CD8-positive, alpha-beta memory T cell (primary cell): ENCODE measurements around the gene DEDD. TPM values are rescaled to one million over a fixed set of nuclear protein-coding genes. Genes with fewer than 3 reads are reported as not detected.

ENCODE experiments used
- CTCF ChIA-PET: fragments of 350-600 bp; sonication (Branson Sonifier 250); formaldehyde crosslinking; loops from one replicate; lab custom pipeline; 2021; ENCODE audit warnings: antibody characterized with exemption; lab: Charles Lee
- POLR2A ChIA-PET: fragments of 350-600 bp; sonication (Branson Sonifier 250); formaldehyde crosslinking; loops from one replicate; lab custom pipeline; 2021; ENCODE audit warnings: antibody characterized with exemption; lab: Charles Lee
- DNase-seq, 5 donors: peaks; one replicate each; pipeline versions ENCODE4 v3.0.0 to v3.0.0-alpha.2; 2020 to 2022; ENCODE audit warnings: mixed read lengths in 1 of 5
- H3K27ac ChIP-seq: one replicate; pipeline ENCODE4 v1.7.0; 2013; ENCODE audit warnings: low read depth, mild to moderate bottlenecking, low read length, moderate library complexity
- H3K27me3 ChIP-seq: 2 replicates; pipeline ENCODE4 v1.7.0; 2013; ENCODE audit warnings: low read length, mild to moderate bottlenecking; ENCODE audit not compliant: insufficient read depth, poor library complexity, severe bottlenecking
- H3K36me3 ChIP-seq: 2 replicates; pipeline ENCODE4 v1.7.0; 2013; ENCODE audit warnings: mild to moderate bottlenecking, low read length, moderate library complexity; ENCODE audit not compliant: insufficient read depth
- H3K4me1 ChIP-seq: 2 replicates; pipeline ENCODE4 v1.7.0; 2013; ENCODE audit warnings: mild to moderate bottlenecking, low read length, moderate library complexity; ENCODE audit not compliant: insufficient read depth
- H3K4me3 ChIP-seq: 2 replicates; pipeline ENCODE4 v1.7.0; 2013; ENCODE audit warnings: mild to moderate bottlenecking, low read length
- H3K9me3 ChIP-seq: 2 replicates; pipeline ENCODE4 v1.7.0; 2013; ENCODE audit warnings: mild to moderate bottlenecking, low read length
- H3K27ac Mint-ChIP-seq, 8 donors: one replicate each; pipeline ENCODE4 v1.8.0; 2020 to 2021; ENCODE audit warnings: mixed read lengths in 8 of 8, mild to moderate bottlenecking in 6 of 8, inconsistent platforms in 3 of 8, moderate library complexity in 3 of 8
- H3K27me3 Mint-ChIP-seq, 2 donors: one replicate each; pipeline ENCODE4 v1.8.0; 2020 to 2021; ENCODE audit warnings: mixed read lengths in 2 of 2, mild to moderate bottlenecking in 1 of 2, moderate library complexity in 1 of 2
- H3K36me3 Mint-ChIP-seq, 3 donors: one replicate each; pipeline ENCODE4 v1.8.0; 2020 to 2021; ENCODE audit warnings: mixed read lengths in 3 of 3, inconsistent platforms in 1 of 3, mild to moderate bottlenecking in 1 of 3
- H3K4me1 Mint-ChIP-seq, 3 donors: one replicate each; pipeline ENCODE4 v1.8.0; 2020 to 2021; ENCODE audit warnings: mixed read lengths in 3 of 3, inconsistent platforms in 1 of 3, mild to moderate bottlenecking in 1 of 3
- H3K4me3 Mint-ChIP-seq, 7 donors: one replicate each; pipeline ENCODE4 v1.8.0; 2020 to 2021; ENCODE audit warnings: mixed read lengths in 7 of 7, mild to moderate bottlenecking in 6 of 7, moderate library complexity in 4 of 7, inconsistent platforms in 2 of 7
- H3K9me3 Mint-ChIP-seq, 5 donors: one replicate each; pipeline ENCODE4 v1.8.0; 2020 to 2022; ENCODE audit warnings: mixed read lengths in 5 of 5, mild to moderate bottlenecking in 3 of 5, moderate library complexity in 2 of 5, inconsistent platforms in 1 of 5
- polyA plus RNA-seq: library from polyadenylated mRNA; unstranded; fragments of 300-500 nt; fragmentation: Illumina TruSeq; gene quantifications from one replicate; pipeline ENCODE4 v1.2.3, GENCODE V29; 2021
- total RNA-seq, 2 experiments: library from RNA; stranded (reverse); gene quantifications; one replicate each; pipeline ENCODE4 v1.2.3, GENCODE V29; 2021

DEDD gene, protein sequence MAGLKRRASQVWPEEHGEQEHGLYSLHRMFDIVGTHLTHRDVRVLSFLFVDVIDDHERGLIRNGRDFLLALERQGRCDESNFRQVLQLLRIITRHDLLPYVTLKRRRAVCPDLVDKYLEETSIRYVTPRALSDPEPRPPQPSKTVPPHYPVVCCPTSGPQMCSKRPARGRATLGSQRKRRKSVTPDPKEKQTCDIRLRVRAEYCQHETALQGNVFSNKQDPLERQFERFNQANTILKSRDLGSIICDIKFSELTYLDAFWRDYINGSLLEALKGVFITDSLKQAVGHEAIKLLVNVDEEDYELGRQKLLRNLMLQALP
- total RNA-seq (10 to 100 TPM; 41.0 to 41.9 TPM), polyA plus RNA-seq (30.0 TPM)

- peaks cover 0 to 31% (median 0%) of the 10 kb centered on the region in 3 donors for H3K36me3 Mint-ChIP-seq
- H3K4me3 Mint-ChIP-seq: no peak within 1 kb of the TSS
- peak within 1 kb of the TSS in 4 of 8 donors; percentile 91 to 98 (median 96) for H3K27ac Mint-ChIP-seq
These were observed at the start of gene DEDD for GRCh38 chr1:161132410-161133219. Gene DEDD, minus strand, starts transcription at chr1:161132667. Its CDS starts 8,205 bp downstream, at chr1:161124462.

GRCh38 chr1:161182214-161182613 is 49.7 kb upstream of the DEDD start:
- CTCF ChIA-PET: interaction anchor here (1.0 to 5.6 kb wide), 10 partner anchors 11 to 200 kb away, joined by 3 to 71 read pairs (median 10); partner anchors contain the start of genes NDUFS2, PPOX and TOMM40L
- Mint-ChIP-seq H3K4me3 (peak overlapping the region; percentile 71 to 99 (median 79)), H3K9me3 (no peaks in the 10 kb centered on the region), H3K27ac (peak overlapping the region; percentile 81 to 99 (median 92)), H3K4me1 (peaks cover 73 to 86% (median 85%) of the 10 kb centered on the region in 3 donors), H3K36me3 (peaks cover 0 to 6% (median 2%) of the 10 kb centered on the region in 3 donors), H3K27me3 (peaks cover 0 to 1% of the 10 kb centered on the region in 2 donors)
- H3K4me3 ChIP-seq: peak overlapping the region; percentile 26
- H3K36me3 ChIP-seq: no peaks in the 10 kb centered on the region
- peaks cover 76% of the 10 kb centered on the region for H3K4me1 ChIP-seq
- POLR2A ChIA-PET: interaction anchor here (0.9 to 2.6 kb wide), 10 partner anchors 9 to 136 kb away, joined by 3 to 15 read pairs (median 7); partner anchors contain the start of genes NDUFS2, PPOX, SDHC and TOMM40L
- H3K27me3 ChIP-seq: no peaks in the 10 kb centered on the region
- peak in 3 of 5 donors; percentile 50 to 72 (median 54) for DNase-seq
- no peaks in the 10 kb centered on the region for H3K9me3 ChIP-seq
- H3K27ac ChIP-seq: peak overlapping the region; percentile 60

More at GRCh38 chr1:161132410-161133219, at the start of gene DEDD:
- H3K27me3 ChIP-seq: no peaks in the 10 kb centered on the region
- peak within 1 kb of the TSS; percentile 84 for H3K27ac ChIP-seq
- peaks cover 11% of the 10 kb centered on the region for H3K36me3 ChIP-seq
- CTCF ChIA-PET: interaction anchor here (0.8 to 3.3 kb wide), 14 partner anchors 11 to 93 kb away, joined by 3 to 9 read pairs (median 4); partner anchors contain the start of genes NIT1, PFDN2, PPOX and TOMM40L
- no peaks in the 10 kb centered on the region for H3K27me3 Mint-ChIP-seq
- no peaks in the 10 kb centered on the region for H3K9me3 ChIP-seq
- peaks cover 35% of the 10 kb centered on the region for H3K4me1 ChIP-seq
- POLR2A ChIA-PET: interaction anchor here (0.8 to 2.7 kb wide), 9 partner anchors 15 to 95 kb away, joined by 3 to 19 read pairs (median 5); partner anchors contain the start of genes NDUFS2, NIT1, PFDN2 and TOMM40L
- no peaks in the 10 kb centered on the region for H3K9me3 Mint-ChIP-seq
- peak within 1 kb of the TSS; percentile 98 for H3K4me3 ChIP-seq
- H3K4me1 Mint-ChIP-seq: peaks cover 33 to 46% (median 44%) of the 10 kb centered on the region in 3 donors
- DNase-seq: peak; percentile 84 to 95 (median 91)

GRCh38 chr1:161180639-161181038 is 48.2 kb upstream of the DEDD start:
- ChIA-PET CTCF (interaction anchor here (0.6 to 5.6 kb wide), 7 partner anchors 12 to 201 kb away, joined by 4 to 71 read pairs (median 13); partner anchors contain the start of genes NDUFS2, PPOX and TOMM40L), POLR2A (interaction anchor here (2.6 kb wide), 1 partner anchor 45 kb away, joined by 14 read pairs; the partner anchor contains the start of gene TOMM40L)
- H3K9me3 Mint-ChIP-seq: no peaks in the 10 kb centered on the region
- H3K4me1 ChIP-seq: peaks cover 73% of the 10 kb centered on the region
- peaks cover 0 to 3% of the 10 kb centered on the region in 2 donors for H3K27me3 Mint-ChIP-seq
- H3K36me3 ChIP-seq: peaks cover 4% of the 10 kb centered on the region
- H3K4me1 Mint-ChIP-seq: peaks cover 75 to 86% (median 85%) of the 10 kb centered on the region in 3 donors
- no peaks in the 10 kb centered on the region for H3K9me3 ChIP-seq
- H3K27me3 ChIP-seq: no peaks in the 10 kb centered on the region
- H3K27ac Mint-ChIP-seq: peak overlapping the region; percentile 13 to 92 (median 84)
- peak overlapping the region; percentile 14 to 78 (median 38) for H3K4me3 Mint-ChIP-seq
- peaks cover 0 to 22% (median 3%) of the 10 kb centered on the region in 3 donors for H3K36me3 Mint-ChIP-seq
- DNase-seq: no peak
- no peak overlapping the region for H3K4me3 ChIP-seq
- H3K27ac ChIP-seq: no peak overlapping the region

DNA sequence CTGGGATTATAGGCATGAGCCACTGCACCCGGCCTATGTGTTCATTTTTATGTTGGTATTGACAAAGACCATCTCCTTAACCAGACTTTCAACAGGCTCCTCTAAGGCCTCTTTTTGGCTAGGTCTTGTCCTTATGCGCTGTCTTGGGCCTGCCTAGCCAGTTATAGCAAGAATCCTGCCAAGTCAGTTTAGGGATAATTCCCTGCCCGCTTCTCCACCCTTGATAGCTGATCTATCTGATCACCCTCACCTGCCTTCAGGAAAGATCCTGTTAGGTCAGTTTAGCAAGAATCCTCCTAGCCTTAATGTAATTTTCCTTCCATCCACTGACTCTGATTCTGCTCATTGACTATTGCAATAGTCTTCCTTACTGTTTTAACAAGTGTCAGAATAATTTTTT is 47.2 kb upstream of the DEDD start:
- Mint-ChIP-seq H3K27ac (peak overlapping the region in 7 of 8 donors; percentile 47 to 90 (median 84)), H3K4me1 (peaks cover 76 to 88% (median 87%) of the 10 kb centered on the region in 3 donors), H3K9me3 (no peaks in the 10 kb centered on the region), H3K27me3 (peaks cover 0 to 3% of the 10 kb centered on the region in 2 donors), H3K4me3 (peak overlapping the region in 4 of 7 donors; percentile 32 to 69 (median 38)), H3K36me3 (peaks cover 0 to 31% (median 3%) of the 10 kb centered on the region in 3 donors)
- Histone ChIP-seq H3K4me1 (peaks cover 70% of the 10 kb centered on the region), H3K27me3 (no peaks in the 10 kb centered on the region), H3K36me3 (peaks cover 12% of the 10 kb centered on the region), H3K4me3 (no peak overlapping the region), H3K9me3 (no peaks in the 10 kb centered on the region), H3K27ac (no peak overlapping the region)
- ChIA-PET POLR2A (interaction anchor here (1.1 to 1.2 kb wide), 2 partner anchors 21 to 24 kb away, joined by 4 to 12 read pairs; no protein-coding TSS in a partner anchor), CTCF (interaction anchor here (1.1 to 5.6 kb wide), 5 partner anchors 13 to 126 kb away, joined by 5 to 71 read pairs (median 20); partner anchors contain the start of genes NDUFS2, PPOX and TOMM40L)
- DNase-seq: no peak

- ChIA-PET CTCF (interaction anchor here (0.8 to 3.3 kb wide), 6 partner anchors 11 to 204 kb away, joined by 3 to 17 read pairs (median 4); partner anchors contain the start of genes PPOX and TOMM40L), POLR2A (interaction anchor here (1.1 to 2.1 kb wide), 4 partner anchors 8 to 48 kb away, joined by 3 to 15 read pairs (median 8); partner anchors contain the start of genes NDUFS2, PPOX and TOMM40L)
- peaks cover 52% of the 10 kb centered on the region for H3K4me1 ChIP-seq
- no peaks in the 10 kb centered on the region for H3K9me3 Mint-ChIP-seq
- H3K9me3 ChIP-seq: no peaks in the 10 kb centered on the region
- peaks cover 25% of the 10 kb centered on the region for H3K36me3 ChIP-seq
- H3K4me1 Mint-ChIP-seq: peaks cover 67 to 87% (median 85%) of the 10 kb centered on the region in 3 donors
- peaks cover 0 to 44% (median 13%) of the 10 kb centered on the region in 3 donors for H3K36me3 Mint-ChIP-seq
- peak overlapping the region; percentile 98 for H3K4me3 ChIP-seq
- H3K27ac ChIP-seq: peak overlapping the region; percentile 89
- H3K27me3 Mint-ChIP-seq: peaks cover 0 to 5% of the 10 kb centered on the region in 2 donors
- H3K27me3 ChIP-seq: no peaks in the 10 kb centered on the region
- H3K27ac Mint-ChIP-seq: peak overlapping the region; percentile 93 to 100 (median 99)
- DNase-seq: no peak
- peak overlapping the region; percentile 95 to 100 (median 100) for H3K4me3 Mint-ChIP-seq
These were observed 45.4 kb upstream of the DEDD start for GRCh38 chr1:161177936-161178244.

GRCh38 chr1:161177112-161177935 is 44.9 kb upstream of the DEDD start, which contains the start of gene B4GALT3:
Gene B4GALT3, minus strand, starts transcription at chr1:161177507. Its CDS starts 1,447 bp downstream, at chr1:161176060.
- ChIA-PET CTCF (interaction anchor here (0.8 to 3.3 kb wide), 9 partner anchors 11 to 205 kb away, joined by 3 to 17 read pairs (median 3); partner anchors contain the start of genes PPOX, TOMM40L and UFC1), POLR2A (interaction anchor here (1.0 to 2.1 kb wide), 6 partner anchors 9 to 48 kb away, joined by 3 to 15 read pairs (median 5); partner anchors contain the start of genes NDUFS2, PPOX, TOMM40L and UFC1)
- Histone ChIP-seq H3K36me3 (peaks cover 30% of the 10 kb centered on the region), H3K4me3 (peak within 1 kb of the TSS; percentile 98), H3K9me3 (no peaks in the 10 kb centered on the region), H3K27ac (peak within 1 kb of the TSS; percentile 89), H3K27me3 (no peaks in the 10 kb centered on the region), H3K4me1 (peaks cover 47% of the 10 kb centered on the region)
- Mint-ChIP-seq H3K9me3 (no peaks in the 10 kb centered on the region), H3K27ac (peak within 1 kb of the TSS; percentile 93 to 100 (median 99)), H3K4me3 (peak within 1 kb of the TSS; percentile 95 to 100 (median 100)), H3K27me3 (peaks cover 0 to 5% of the 10 kb centered on the region in 2 donors), H3K4me1 (peaks cover 68 to 87% (median 85%) of the 10 kb centered on the region in 3 donors), H3K36me3 (peaks cover 0 to 50% (median 13%) of the 10 kb centered on the region in 3 donors)
- DNase-seq: peak; percentile 88 to 94 (median 92)
